G401 (cell line): ENCODE results near the gene TBX19. TPM values are rescaled to one million over a fixed set of nuclear protein-coding genes. Genes with fewer than 3 reads are reported as not detected.

Experiments used
- DNase-seq: peaks from one replicate; pipeline ENCODE4 v3.0.0-alpha.2; 2015; ENCODE audit warnings: low spot score
- in situ Hi-C: cut with HindIII; loops from 2 replicates; pipeline ENCODE4 v1.10.0; 2016; ENCODE audit warnings: low sequenced_read_pairs, mixed read lengths
- total RNA-seq: library from RNA; depleted of rRNA; stranded (reverse); fragments of >200 nt; shearing (Covaris generic); gene quantifications from 2 replicates; pipeline ENCODE4 v1.2.3, GENCODE V29; 2014

The TBX19 gene
- total RNA-seq, 1 experiment from 2014 or later: 0.07 TPM

GRCh38 chr1:168271636-168272035 is 9.0 kb upstream of the TBX19 start:
- in situ Hi-C loops: no loop called here
- no peak for DNase-seq

GRCh38 chr1:168273575-168273974 is 7.1 kb upstream of the TBX19 start:
- in situ Hi-C loops: no loop called here
- DNase-seq: no peak

GRCh38 chr1:168279253-168279652 is 1.4 kb upstream of the TBX19 start:
- in situ Hi-C loops: no loop called here
- no peak for DNase-seq

GRCh38 chr1:168281603-168282325 is 1.1 kb downstream of the TBX19 start:
- in situ Hi-C loops: no loop called here
- DNase-seq: no peak

GRCh38 chr1:168285521-168285790 is 4.8 kb downstream of the TBX19 start:
- in situ Hi-C loops: no loop called here

GRCh38 chr1:168285971-168286927 is 5.6 kb downstream of the TBX19 start:
- no peak for DNase-seq
- in situ Hi-C loops: no loop called here

More at GRCh38 chr1:168285521-168285790, 4.8 kb downstream of the TBX19 start:
- no peak for DNase-seq

GRCh38 chr1:168287237-168287664 is 6.6 kb downstream of the TBX19 start:
- DNase-seq: no peak
- in situ Hi-C loops: no loop called here

- in situ Hi-C loops: no loop called here
- no peak for DNase-seq
Measured at GRCh38 chr1:168288311-168289052, 7.8 kb downstream of the TBX19 start.

GRCh38 chr1:168291222-168291837 is 10.7 kb downstream of the TBX19 start:
- in situ Hi-C loops: no loop called here
- DNase-seq: no peak

- in situ Hi-C loops: no loop called here
- no peak for DNase-seq
Measured at GRCh38 chr1:168293356-168293755, 12.7 kb downstream of the TBX19 start.

- in situ Hi-C loops: no loop called here
Measured at GRCh38 chr1:168295411-168296114, 14.9 kb downstream of the TBX19 start.

GRCh38 chr1:168297019-168297730 is 16.5 kb downstream of the TBX19 start:
- no peak for DNase-seq
- in situ Hi-C loops: no loop called here

More at GRCh38 chr1:168295411-168296114, 14.9 kb downstream of the TBX19 start:
- DNase-seq: no peak

GRCh38 chr1:168298446-168298845 is 17.8 kb downstream of the TBX19 start:
- no peak for DNase-seq
- in situ Hi-C loops: no loop called here

- no peak for DNase-seq
- in situ Hi-C loops: no loop called here
Measured at GRCh38 chr1:168300626-168301025, 19.9 kb downstream of the TBX19 start.

GRCh38 chr1:168301664-168302320 is 21.1 kb downstream of the TBX19 start:
- no peak for DNase-seq
- in situ Hi-C loops: no loop called here

GRCh38 chr1:168303716-168304540 is 23.3 kb downstream of the TBX19 start:
- in situ Hi-C loops: no loop called here
- no peak for DNase-seq

GRCh38 chr1:168304865-168305264 is 24.2 kb downstream of the TBX19 start:
- DNase-seq: no peak
- in situ Hi-C loops: no loop called here
